ENCODE results near the gene ADCY10. TPM values are rescaled to one million over a fixed set of nuclear protein-coding genes. Genes with fewer than 3 reads are reported as not detected.
"Not testable (repeated sequence)": the region's sequence is repeated elsewhere in the genome, so short reads cannot be mapped to it uniquely, and the experiment has no call there.

The ADCY10 gene
- total RNA-seq, 2 donors from 2014 or later: 0.35 TPM; not detected in 1

DNA sequence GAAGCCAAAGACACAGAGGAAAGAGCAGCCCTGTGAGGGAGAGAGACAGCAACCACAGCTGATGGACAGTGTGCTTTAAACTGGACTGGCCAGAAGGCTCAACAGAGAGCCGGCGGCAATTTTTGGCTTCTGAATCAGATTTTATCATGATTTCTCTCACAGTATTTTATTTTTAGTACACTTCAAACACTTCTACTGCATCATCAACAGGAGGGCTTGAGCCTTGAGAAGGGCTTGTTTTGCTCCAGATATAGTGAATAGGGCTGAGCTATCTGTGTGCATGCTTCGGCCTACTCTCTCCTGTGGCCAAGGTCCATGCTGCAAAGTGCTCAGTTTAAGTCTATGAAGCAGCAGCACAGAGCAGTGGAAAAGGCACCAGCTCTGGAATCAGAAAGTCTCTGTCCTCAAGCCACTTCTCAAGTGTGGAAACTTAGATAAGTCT is 33.3 kb downstream of the ADCY10 start:
- H3K4me3 ChIP-seq: no peak overlapping the region
- no peaks in the 10 kb centered on the region for H3K4me1 ChIP-seq
- TF ChIP-seq CTCF (IDR thresholded peaks at IDR 0.05): no peak
- no peak overlapping the region for H3K27ac ChIP-seq
- no peak for DNase-seq (ENCODE audit: low spot score)
- H3K27me3 ChIP-seq: no peaks in the 10 kb centered on the region
- H3K9me3 ChIP-seq: no peaks in the 10 kb centered on the region
- H3K36me3 ChIP-seq: no peaks in the 10 kb centered on the region

GRCh38 chr1:167879508-167879907 is 34.4 kb downstream of the ADCY10 start:
- TF ChIP-seq CTCF (IDR thresholded peaks at IDR 0.05): no peak
- no peaks in the 10 kb centered on the region for H3K36me3 ChIP-seq
- no peak overlapping the region for H3K27ac ChIP-seq
- H3K9me3 ChIP-seq: no peaks in the 10 kb centered on the region
- no peaks in the 10 kb centered on the region for H3K4me1 ChIP-seq
- DNase-seq (ENCODE audit: low spot score): no peak
- H3K4me3 ChIP-seq: no peak overlapping the region
- no peaks in the 10 kb centered on the region for H3K27me3 ChIP-seq

GRCh38 chr1:167878372-167879160 is 35.4 kb downstream of the ADCY10 start:
- Histone ChIP-seq H3K4me3 (no peak overlapping the region), H3K4me1 (no peaks in the 10 kb centered on the region), H3K27me3 (no peaks in the 10 kb centered on the region), H3K36me3 (no peaks in the 10 kb centered on the region), H3K27ac (no peak overlapping the region), H3K9me3 (no peaks in the 10 kb centered on the region)
- no peak for DNase-seq (ENCODE audit: low spot score)
- no peak for TF ChIP-seq CTCF (IDR thresholded peaks at IDR 0.05)

DNA sequence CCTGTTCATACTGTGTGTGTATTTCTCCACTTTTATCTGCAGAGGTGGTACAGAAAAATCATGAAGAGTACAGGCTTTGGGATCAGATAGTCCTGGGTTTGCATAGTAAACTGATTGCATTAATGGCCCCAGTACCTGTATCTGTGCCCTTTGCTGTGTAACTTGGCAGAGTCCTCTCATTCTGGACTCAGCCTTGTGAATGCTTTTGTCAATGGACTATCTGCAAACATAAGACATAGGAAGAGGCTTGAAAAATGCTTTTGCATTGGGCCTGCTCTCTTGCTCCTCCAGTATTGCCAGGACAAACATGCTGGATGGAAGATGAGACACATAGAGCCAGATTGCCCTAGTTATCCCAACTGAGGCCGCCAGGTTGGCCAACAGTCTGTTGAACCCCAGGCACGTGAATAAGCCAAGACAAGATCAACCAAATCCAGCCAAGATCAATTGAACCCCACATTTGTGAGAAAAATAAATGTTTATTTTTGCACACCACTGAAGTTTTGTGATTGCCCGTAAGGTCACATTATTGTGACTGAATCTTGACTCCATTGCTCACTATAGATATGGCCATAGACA is 37.2 kb downstream of the ADCY10 start:
- no peaks in the 10 kb centered on the region for H3K9me3 ChIP-seq
- no peak overlapping the region for H3K27ac ChIP-seq
- H3K36me3 ChIP-seq: no peaks in the 10 kb centered on the region
- H3K27me3 ChIP-seq: no peaks in the 10 kb centered on the region
- no peaks in the 10 kb centered on the region for H3K4me1 ChIP-seq
- no peak for DNase-seq (ENCODE audit: low spot score)
- no peak overlapping the region for H3K4me3 ChIP-seq
- TF ChIP-seq CTCF (IDR thresholded peaks at IDR 0.05): no peak

DNA sequence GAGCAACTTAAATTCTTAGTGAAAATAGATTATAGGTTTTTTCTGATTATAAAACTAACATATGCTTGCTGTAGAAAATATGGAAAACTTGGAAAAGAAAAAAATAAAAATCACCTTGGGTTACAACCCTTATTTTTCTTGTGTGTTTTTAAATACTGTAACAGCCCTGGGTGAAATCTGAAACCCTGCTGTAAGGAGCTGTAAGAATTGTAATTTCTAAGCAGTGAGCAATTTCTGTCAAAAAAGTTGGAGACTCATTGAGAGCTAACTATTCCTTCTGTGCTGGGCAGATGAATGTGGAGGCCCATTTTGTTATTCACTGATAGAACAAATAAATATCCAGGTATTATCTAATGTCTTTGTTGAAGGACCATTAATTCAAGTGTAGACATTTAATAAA is 42.6 kb downstream of the ADCY10 start:
- Histone ChIP-seq H3K4me3 (no peak overlapping the region), H3K36me3 (no peaks in the 10 kb centered on the region), H3K9me3 (no peaks in the 10 kb centered on the region), H3K27me3 (no peaks in the 10 kb centered on the region), H3K27ac (no peak overlapping the region), H3K4me1 (no peaks in the 10 kb centered on the region)
- TF ChIP-seq CTCF (IDR thresholded peaks at IDR 0.05): no peak
- DNase-seq (ENCODE audit: low spot score): no peak

GRCh38 chr1:167869157-167870001 is 44.6 kb downstream of the ADCY10 start:
- not testable (repeated sequence) for H3K4me3 ChIP-seq; H3K36me3 ChIP-seq; H3K4me1 ChIP-seq; H3K27me3 ChIP-seq; DNase-seq (ENCODE audit: low spot score); H3K9me3 ChIP-seq; H3K27ac ChIP-seq

DNA sequence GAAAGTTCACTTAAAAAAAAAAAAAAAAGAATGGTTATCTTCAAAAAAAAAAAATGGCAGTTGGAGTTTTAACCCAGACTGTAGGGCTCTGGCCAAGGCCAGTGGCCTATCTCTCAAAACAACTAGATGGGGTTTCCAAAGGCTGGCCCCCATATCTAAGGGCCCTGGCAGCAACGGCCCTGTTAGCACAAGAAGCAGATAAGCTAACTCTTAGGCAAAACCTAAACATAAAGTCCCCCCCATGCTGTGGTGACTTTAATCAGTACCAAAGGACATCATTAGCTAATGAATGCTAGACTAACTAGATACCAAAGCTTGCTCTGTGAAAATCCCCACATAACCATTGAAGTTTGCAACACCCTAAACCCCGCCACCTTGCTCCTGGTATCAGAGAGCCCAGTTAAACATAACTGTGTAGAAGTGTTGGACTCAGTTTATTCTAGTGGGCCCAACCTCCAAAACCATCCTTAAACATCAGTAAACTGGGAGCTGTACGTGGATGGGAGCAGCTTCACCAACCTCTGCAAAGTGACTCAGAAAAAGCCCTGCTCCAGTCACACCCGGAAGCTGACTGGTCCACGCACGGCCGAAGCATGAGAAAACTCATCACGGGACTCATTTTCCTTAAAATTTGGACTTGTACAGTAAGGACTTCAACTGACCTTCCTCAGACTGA is 47.1 kb downstream of the ADCY10 start:
- not testable (repeated sequence) for DNase-seq (ENCODE audit: low spot score); H3K9me3 ChIP-seq; H3K27me3 ChIP-seq; H3K36me3 ChIP-seq; H3K27ac ChIP-seq; H3K4me1 ChIP-seq; H3K4me3 ChIP-seq

DNA sequence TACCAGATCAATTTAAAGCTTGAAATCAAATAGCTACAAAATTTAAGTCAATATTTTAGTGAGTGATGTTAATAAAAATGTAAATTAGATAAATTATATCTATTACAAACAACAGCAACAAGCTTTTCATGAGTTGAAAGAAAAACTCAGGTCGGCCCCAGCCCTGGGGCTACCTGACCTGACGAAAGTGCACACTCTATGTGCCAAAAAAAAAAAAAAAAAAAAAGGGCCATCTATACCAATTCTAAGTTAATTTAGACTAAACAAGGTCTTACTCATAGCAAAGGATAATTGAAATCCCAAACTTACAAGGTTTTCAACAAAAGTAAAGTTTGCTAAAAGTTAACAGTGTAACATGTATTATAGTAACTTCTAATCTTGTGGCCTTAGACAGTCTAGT is 47.6 kb downstream of the ADCY10 start:
- not testable (repeated sequence) for DNase-seq (ENCODE audit: low spot score); H3K4me1 ChIP-seq; H3K36me3 ChIP-seq; H3K27ac ChIP-seq; H3K9me3 ChIP-seq; H3K4me3 ChIP-seq; H3K27me3 ChIP-seq

Data from right atrium auricular region (tissue), 2 donors.